GM19238 (cell line): ENCODE results near the gene SAPCD2.

Experiments
- DNase-seq: peaks from one replicate; pipeline ENCODE4 v3.0.0; 2011; ENCODE audit warnings: low spot score; ENCODE audit not compliant: insufficient read length

The SAPCD2 gene

DNA sequence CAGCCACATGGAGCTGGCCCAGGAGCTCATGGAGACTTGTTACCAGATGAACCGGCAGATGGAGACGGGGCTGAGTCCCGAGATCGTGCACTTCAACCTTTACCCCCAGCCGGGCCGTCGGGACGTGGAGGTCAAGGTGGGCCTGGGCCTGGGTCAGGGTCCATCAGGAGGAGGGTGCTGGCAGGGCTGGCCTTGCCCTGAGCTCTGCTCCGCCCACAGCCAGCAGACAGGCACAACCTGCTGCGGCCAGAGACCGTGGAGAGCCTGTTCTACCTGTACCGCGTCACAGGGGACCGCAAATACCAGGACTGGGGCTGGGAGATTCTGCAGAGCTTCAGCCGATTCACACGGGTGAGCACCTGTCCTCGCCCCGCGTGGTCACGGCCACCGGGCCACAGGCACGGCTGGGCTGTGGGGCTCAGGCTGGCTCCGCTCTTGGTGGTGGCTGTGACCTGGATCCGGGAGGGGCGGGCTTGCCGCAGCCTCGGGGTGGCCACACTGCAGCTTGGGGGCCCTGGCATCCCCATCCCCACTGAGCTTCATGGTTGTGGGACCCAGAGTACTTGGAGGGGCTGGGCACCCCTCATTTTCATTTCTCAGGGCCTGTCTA is 37.1 kb upstream of the SAPCD2 start:
- DNase-seq = no peak

GRCh38 chr9:137106662-137107250 is 36.4 kb upstream of the SAPCD2 start:
- DNase-seq = no peak

- DNase-seq = no peak
These were observed 35.7 kb upstream of the SAPCD2 start for GRCh38 chr9:137105814-137106661.

DNA sequence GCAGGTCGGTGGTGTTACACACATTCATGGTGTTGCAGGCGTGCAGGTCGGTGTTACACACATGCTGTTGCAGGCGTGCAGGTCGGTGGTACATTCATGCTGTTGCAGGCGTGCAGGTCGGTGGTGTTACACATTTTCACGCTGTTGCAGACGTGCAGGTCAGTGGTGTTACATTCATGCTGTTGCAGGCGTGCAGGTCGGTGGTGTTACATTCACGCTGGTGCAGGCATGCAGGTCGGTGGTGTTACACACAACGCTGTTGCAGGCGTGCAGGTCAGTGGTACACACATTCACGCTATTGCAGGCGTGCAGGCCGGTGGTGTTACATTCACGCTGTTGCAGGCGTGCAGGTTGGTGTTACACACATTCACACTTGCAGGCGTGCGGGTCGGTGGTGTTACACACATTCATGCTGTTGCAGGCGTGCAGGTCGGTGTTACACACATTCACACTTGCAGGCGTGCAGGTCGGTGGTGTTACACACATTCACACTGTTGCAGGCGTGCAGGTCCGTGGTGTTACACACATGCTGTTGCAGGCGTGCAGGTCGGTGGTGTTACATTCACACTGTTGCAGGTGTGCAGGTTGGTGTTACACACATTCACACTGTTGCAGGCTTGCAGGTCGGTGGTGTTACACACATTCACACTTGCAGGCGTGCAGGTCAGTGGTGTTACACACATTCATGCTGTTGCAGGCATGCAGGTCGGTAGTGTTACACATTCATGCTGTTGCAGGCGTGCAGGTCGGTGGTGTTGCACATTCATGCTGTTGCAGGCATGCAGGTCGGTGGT is 33.0 kb upstream of the SAPCD2 start:
- no peak for DNase-seq

GRCh38 chr9:137099231-137099630 is 28.9 kb upstream of the SAPCD2 start:
- DNase-seq = no peak

DNA sequence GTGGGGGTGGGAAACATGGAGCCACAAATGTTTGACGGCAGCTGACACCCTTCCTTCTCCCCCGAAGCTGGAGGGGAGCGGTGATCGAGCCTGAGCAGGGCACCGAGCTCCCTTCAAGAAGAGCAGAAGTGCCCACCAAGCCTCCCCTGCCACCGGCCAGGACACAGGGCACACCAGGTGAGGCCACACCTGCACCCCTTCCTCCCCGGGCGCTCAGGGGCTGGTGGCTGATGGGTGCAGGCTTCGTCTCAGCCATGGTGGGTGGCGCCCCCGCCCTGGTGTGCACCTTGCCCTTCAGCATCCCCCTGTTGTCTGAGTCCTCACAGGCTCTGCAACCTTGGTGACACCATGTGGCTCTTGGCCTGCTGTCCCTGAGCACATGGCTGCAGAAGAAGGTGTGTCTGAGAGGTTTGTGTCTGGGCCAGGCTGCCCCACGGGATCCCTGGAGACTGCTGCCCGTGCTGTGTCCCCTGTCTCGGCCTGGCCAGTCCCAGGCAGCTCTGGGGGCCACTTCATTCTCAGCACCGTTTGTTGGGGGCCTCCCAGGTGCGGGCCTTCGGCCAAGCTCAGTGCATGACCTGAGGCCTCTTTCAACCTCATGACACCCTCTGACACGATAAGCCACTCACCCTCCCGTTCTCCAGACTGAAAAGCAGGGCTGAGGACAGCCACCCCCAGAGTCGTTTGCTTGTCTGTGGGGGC is 27.6 kb upstream of the SAPCD2 start:
- no peak for DNase-seq

DNA sequence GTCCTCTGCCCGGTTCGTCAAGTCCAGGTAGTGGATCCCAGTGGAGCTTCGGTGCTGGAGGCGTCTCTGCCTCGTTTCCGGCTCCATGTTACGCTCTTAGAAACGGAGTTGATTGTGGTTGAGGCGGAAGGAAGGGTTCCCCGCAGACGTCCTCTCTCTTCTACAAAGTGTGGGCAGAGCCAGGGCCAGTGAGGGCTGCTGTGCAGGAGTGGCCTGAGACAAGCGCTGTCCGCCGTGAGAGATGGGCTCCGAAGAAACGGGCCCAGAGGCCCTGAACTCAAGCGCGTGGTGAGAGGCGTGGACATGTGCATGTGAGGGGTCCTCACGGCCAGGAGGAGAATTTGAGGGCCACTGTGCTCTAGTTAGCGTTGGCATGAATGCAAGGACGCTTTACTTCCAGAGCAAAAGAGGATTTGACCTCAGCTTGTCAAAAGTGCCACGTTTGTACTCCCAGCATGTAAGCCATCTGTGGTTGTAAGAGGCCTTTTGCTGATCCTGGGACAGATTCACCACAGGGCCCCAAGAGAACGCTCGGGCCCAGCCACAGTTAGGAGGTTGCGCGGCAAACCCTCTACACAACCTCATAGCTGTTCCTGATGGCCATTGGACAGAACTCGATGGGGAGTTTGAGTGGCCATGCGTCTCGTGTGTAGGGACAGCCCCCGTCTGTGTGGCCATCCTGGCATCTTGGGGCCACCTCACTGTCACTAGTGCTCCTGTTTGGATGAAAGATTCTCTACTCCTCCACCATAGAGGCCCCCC is 26.6 kb upstream of the SAPCD2 start:
- no peak for DNase-seq

- peak; percentile 57 for DNase-seq
These were observed 25.5 kb upstream of the SAPCD2 start for GRCh38 chr9:137095664-137096517.

- DNase-seq = no peak
These were observed 19.0 kb upstream of the SAPCD2 start for GRCh38 chr9:137089232-137089947.

- no peak for DNase-seq
These were observed 17.8 kb upstream of the SAPCD2 start for GRCh38 chr9:137088121-137088520.

DNA sequence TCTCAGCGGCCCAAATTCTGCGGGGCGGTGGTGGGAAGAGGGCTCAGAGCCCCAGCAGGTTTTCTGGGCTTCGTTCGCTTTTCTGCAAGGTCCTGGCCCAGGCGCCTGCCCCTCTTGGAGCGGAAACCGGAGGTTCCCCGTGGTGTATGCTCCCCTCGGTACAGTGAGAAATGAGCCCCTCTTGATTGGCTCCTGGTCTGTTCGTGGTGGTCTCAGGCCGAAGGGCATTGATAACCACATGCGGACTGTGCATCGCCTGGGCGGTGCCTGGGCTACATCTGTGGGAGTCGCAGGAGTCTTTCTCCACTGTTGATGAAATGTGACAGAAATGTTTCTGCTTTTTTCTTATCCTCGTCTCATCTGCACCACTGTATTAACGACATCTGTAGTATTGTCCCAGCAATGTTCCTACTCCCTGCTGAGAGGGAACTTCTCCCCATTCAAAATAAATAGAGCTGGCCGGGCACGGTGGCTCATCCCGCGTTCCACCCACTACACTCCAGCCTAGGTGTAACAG is 17.1 kb upstream of the SAPCD2 start:
- DNase-seq = no peak

DNA sequence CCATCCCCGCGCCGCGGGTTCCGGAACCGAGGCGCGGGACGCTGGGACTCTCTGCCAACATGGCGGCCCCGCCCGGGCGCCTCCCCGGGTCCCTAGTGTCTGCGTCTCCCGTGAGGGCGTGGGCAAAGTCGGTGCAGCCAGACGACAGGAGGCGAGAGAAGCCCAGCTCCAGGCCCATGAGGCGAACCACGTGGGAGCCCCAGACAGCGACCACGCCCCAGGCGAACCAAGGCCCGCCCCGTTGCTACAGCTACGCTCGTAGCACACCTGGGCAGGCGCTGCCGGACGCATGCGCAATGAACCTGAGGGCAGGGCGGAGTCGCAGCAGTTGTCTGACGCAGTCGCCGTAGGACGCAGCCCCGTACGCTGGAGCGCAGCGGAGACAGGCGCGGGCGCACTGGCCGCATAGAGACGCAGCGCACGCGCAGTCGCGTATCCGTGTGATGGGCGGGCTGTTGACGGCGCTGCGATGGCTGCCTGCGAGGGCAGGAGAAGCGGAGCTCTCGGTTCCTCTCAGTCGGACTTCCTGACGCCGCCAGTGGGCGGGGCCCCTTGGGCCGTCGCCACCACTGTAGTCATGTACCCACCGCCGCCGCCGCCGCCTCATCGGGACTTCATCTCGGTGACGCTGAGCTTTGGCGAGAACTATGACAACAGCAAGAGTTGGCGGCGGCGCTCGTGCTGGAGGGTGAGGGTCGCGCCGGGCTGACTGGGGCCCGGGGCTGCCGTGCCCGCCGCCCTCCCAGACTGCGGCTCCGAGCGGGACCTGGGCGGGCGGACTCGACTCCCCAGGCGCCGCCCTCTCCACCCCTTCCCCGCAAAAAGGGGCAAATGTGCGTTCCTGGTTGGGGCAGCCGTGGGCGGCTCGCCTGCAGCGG is 16.4 kb upstream of the SAPCD2 start, which contains the start of gene MAN1B1:
TSS of gene MAN1B1 (plus strand) at position 455 of the 878 bp plus-strand sequence. CDS start at position 470, 15 bp downstream.
- peak; percentile 98 for DNase-seq

DNA sequence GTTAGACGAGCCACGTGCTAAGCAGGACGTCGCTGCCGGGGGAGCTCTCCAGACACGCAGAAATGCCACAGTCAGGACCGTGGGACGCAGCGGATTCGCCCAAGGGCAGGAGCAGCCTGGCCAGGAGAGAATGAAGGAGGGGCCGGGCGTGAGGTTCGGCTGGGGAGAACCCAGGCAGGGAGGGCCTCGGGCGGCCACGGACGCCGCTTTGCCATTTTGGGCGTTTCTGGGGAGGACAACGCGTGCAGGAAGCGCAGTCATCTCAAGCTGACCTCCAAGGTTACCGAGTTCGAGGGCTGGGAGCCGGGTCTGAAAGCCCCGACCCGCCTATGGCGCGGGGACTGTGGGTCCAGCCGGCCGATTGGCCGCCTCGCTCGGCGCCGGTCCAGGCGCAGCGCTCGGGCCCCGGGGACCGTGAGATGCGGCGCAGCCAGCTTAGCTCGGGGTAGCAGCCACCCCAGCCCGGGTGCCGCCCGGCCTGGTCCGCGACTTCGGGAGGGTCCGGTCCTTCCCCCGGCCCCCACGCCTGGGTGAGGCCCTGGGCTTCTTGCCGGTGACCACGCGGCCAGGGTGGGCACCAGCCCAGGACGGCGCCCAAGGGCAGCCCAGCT is 15.7 kb upstream of the SAPCD2 start:
- DNase-seq = no peak

- no peak for DNase-seq
These were observed 14.2 kb upstream of the SAPCD2 start for GRCh38 chr9:137084526-137084925.

DNA sequence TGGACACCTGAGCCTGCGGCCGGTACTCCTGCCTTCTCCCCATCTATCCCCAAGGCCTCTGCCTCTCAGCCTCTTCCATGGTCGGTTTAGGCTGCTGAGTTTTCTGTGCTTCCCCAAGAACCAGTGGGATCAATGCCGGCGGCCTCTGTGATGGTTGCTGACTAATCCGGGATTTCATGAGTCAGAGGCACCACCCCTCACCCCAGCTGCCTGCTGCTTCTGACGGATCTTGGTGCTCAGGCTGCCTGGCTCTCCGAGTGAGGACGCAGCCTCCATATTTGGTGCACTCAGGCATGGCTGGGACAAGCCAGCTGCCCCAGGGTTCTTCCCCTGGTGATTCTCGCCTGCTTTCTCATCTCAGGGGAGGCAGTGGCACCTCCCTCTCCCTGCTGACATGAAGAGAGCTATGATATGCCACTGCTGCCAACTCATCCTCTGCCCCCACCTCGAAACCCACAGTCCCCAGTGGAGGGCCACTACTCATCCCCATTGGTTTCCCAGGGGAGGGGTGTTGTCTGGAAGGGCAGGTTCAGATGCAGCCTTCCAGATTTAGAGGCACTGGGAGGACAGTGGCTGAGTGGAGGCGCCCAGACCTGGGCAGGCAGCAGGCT is 13.1 kb upstream of the SAPCD2 start:
- no peak for DNase-seq

DNA sequence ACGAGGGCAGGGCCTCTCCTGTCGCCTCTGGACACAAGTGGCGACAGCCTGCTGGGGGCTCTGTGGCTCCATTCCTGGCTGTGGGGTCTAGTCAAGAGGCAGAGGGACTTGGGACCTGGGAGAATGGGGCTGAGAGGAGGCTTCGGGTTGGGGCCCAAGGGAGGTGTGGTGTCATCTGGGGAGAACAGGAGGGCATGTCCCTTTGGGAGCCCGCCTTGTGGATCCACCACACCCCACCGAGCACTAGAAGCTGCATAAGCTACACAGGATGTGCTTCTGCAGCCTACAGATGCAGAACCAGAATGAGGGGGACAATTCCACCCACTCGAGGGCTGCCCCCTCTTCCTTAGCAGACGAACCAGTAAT is 12.6 kb upstream of the SAPCD2 start:
- no peak for DNase-seq
